Endothelial cell of umbilical vein (primary cell): Measurements from ENCODE around the gene TAGLN.
"Not testable (repeated sequence)": the region's sequence is repeated elsewhere in the genome, so short reads cannot be mapped to it uniquely, and the experiment has no call there.

Experiments
- CTCF ChIP-seq, 2 donors: IDR thresholded peaks; 1 replicate in 1 of 2; 2 replicates in 1 of 2; pipeline ENCODE4 v1.5.1; 2011; ENCODE audit warnings: low read length in 2 of 2, mild to moderate bottlenecking in 2 of 2, moderate library complexity in 2 of 2, control low read depth in 1 of 2, inconsistent platforms in 1 of 2, low read depth in 1 of 2; ENCODE audit not compliant: insufficient read depth in 1 of 2; ENCODE audit errors: extremely low read depth in 1 of 2
- EZH2 ChIP-seq: IDR thresholded peaks from 2 replicates; pipeline ENCODE4 v1.6.1; 2012; ENCODE audit warnings: borderline replicate concordance, low read depth, mild to moderate bottlenecking, moderate library complexity, low read length, inconsistent platforms; ENCODE audit not compliant: severe bottlenecking
- POLR2A ChIP-seq: IDR thresholded peaks from 2 replicates; pipeline ENCODE4 v1.6.1; 2012; ENCODE audit warnings: low read depth, mild to moderate bottlenecking, control low read depth, low read length
- POLR2AphosphoS5 ChIP-seq: IDR thresholded peaks from 2 replicates; pipeline ENCODE4 v1.6.1; 2012; ENCODE audit warnings: low read depth, mild to moderate bottlenecking, control low read depth, low read length, moderate library complexity; ENCODE audit not compliant: insufficient read depth
- TF ChIP-seq, protein P1 (sequence below): IDR thresholded peaks from 2 replicates; pipeline ENCODE4 v1.6.1; 2011; ENCODE audit not compliant: insufficient read depth, insufficient read length

DNA sequence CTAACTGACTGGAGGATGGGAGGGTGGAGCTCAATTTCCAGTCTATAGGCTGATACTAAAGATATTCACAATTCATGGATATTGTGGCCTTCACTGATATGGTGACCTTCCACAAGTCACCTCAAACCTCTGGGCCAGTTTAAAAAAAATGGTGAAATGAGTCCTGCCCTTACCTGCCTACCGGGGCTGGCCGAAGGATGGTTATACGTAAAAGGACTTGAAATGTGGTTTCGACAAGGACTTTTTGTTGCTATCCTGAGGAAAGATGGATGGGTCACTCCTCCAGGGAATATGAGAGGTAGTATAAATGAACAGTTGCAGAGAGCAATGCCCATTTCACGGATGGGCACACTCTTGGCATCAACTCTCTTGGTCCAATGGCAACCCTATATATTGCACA, 8.3 kb downstream of the TAGLN start:
- TF ChIP-seq, protein P1, sequence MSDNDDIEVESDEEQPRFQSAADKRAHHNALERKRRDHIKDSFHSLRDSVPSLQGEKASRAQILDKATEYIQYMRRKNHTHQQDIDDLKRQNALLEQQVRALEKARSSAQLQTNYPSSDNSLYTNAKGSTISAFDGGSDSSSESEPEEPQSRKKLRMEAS = not testable (repeated sequence)
- TF ChIP-seq POLR2A; CTCF (IDR thresholded peaks at IDR 0.05; ENCODE audit: extremely low read depth in 1 of 2, insufficient read depth in 1 of 2, low read depth in 1 of 2, low read length in 2 of 2); EZH2; POLR2AphosphoS5: not testable (repeated sequence)
